Measurements from ENCODE around the gene TSACC.
"Not testable (repeated sequence)": the region's sequence is repeated elsewhere in the genome, so short reads cannot be mapped to it uniquely, and the experiment has no call there.

The TSACC gene

DNA sequence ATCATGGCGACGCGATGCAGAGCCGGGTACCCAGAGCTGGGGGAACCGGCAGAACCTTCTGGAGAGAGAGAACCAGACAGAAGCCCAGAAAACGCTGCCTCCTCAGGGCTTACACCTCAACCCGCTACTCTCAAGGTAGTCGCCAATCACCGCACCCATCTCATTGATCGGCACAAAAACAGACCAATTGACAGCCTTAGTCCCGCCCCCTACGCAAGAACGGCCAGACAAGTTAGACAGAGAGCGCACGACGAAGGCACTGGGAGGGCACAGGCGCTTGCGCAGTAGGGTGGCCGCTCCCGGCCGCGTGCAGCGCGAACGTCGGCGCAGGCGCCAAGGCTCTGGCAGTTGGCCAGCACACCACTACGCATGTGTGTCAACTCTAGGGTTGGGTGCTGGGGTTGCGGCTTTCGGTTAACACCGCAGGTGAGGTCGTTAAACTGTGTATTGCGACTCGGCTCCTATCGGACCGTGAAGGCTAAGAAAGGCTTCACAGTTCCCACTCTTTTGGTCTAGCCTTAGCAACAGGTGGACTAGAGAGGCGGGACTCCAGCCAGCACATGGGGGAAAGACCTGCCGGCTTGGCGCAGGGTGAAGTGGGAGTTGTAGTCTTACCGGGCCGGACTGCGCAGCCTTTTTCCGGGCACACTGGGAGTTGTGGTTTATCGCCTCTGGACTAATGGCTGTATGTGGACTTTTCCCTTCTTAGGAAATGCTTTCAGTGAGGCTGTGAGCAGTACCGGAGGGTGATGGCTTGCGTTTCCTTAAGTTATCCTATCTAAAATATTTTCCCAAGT is at the start of gene TSACC, which contains the start of gene CCT3:
Gene TSACC (plus strand): TSS at position 347 of the 797 bp plus-strand sequence. CDS start 1,232 bp downstream, outside the sequence.
Gene CCT3 (minus strand): TSS at position 113 of the 797 bp plus-strand sequence. CDS start 108 bp downstream, at position 5.
- DNase-seq (ENCODE audit: insufficient read length, low spot score): peak; percentile 96
- FAIRE-seq: peak; percentile 88

GRCh38 chr1:156289857-156290256 is 48.5 kb upstream of the TSACC start:
- no peak for FAIRE-seq

GRCh38 chr1:156291226-156292061 is 46.9 kb upstream of the TSACC start:
- FAIRE-seq (no peak), DNase-seq (ENCODE audit: insufficient read length, low spot score) (no peak)

More at GRCh38 chr1:156289857-156290256, 48.5 kb upstream of the TSACC start:
- no peak for DNase-seq (ENCODE audit: insufficient read length, low spot score)

DNA sequence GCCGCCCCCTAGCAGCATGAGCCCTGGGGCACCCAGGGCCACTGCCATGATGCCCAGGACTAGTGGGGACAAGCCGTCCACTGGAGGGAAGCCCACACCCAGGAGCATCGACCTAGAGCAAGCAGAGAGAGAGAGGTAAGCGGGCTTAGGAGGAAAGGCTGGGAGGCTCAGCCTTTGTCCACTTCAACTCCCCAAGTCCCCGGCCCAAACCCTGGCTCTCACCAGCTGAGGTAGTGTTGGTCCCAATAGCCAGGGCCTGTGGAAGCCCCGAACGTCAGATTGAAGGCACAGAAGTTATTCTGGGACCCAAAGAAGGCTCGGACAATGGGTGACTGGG is 45.3 kb upstream of the TSACC start:
- FAIRE-seq (no peak), DNase-seq (ENCODE audit: insufficient read length, low spot score) (no peak)

- no peak for DNase-seq (ENCODE audit: insufficient read length, low spot score)
- no peak for FAIRE-seq
Observed at GRCh38 chr1:156293895-156294294, 44.4 kb upstream of the TSACC start.

DNA sequence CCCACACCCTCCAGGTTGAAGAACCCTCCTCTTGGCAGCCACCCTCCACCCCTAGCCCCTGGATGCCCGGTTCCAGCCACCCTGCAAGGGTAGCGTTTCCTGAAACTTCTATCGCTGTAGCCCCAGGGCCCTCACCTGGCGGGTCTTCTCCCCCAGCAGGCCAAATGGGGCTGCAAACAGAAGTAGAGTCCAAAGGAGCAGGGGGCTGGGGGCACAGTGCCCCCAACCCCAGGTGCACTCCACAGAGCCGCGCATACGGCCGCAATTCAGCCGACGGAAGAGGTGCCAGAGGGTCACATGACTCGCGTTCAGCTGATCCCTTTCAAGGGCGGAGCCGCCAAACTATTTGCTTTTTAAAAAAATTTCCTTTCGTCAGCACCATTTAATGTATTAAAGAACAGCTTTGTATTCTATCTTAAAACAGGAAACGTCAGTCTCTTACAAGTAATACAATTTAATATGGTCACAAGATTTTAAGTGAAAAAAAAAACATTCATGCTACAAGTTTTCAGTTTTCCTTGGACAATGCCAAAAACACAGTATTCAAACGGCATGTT is 42.9 kb upstream of the TSACC start, which contains the start of gene GLMP:
Gene GLMP (minus strand): TSS at position 289 of the 557 bp plus-strand sequence. CDS start 34 bp downstream, at position 255.
- FAIRE-seq: no peak
- DNase-seq (ENCODE audit: insufficient read length, low spot score): no peak

GRCh38 chr1:156298852-156299357 is 39.4 kb upstream of the TSACC start, which contains the start of gene VHLL:
TSS of gene VHLL (minus strand) at chr1:156299307. CDS start at chr1:156299189, 118 bp downstream.
- no peak for FAIRE-seq

GRCh38 chr1:156303241-156303640 is 35.1 kb upstream of the TSACC start:
- DNase-seq (ENCODE audit: insufficient read length, low spot score): no peak
- no peak for FAIRE-seq

More at GRCh38 chr1:156298852-156299357, 39.4 kb upstream of the TSACC start, which contains the start of gene VHLL:
- no peak for DNase-seq (ENCODE audit: insufficient read length, low spot score)

- DNase-seq (ENCODE audit: insufficient read length, low spot score) (no peak), FAIRE-seq (no peak)
Observed at GRCh38 chr1:156305215-156305614, 33.1 kb upstream of the TSACC start.

GRCh38 chr1:156308078-156308477 is 30.2 kb upstream of the TSACC start:
- no peak for DNase-seq (ENCODE audit: insufficient read length, low spot score)
- FAIRE-seq: no peak

- no peak for DNase-seq (ENCODE audit: insufficient read length, low spot score)
- no peak for FAIRE-seq
Observed at GRCh38 chr1:156310962-156311361, 27.4 kb upstream of the TSACC start.

DNA sequence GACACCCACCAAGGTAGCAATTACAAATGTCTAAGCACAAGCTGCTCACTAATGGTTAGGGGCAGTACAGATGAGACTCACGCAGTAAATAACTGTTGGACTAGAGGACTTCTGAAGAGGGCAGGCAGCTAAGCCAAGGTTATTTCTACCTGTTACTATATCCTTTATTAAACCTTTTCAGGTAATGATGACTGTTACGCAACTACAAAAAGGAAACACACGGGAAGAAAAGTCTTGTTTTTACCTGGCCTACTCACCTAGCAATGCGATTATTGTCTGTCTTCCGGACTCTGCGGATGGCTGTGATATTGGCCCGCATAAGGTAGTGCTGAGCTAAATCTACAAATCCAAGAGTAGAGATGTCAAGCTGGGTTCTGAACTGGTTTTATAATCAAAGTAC is 21.4 kb upstream of the TSACC start:
- no peak for DNase-seq (ENCODE audit: insufficient read length, low spot score)
- no peak for FAIRE-seq

DNA sequence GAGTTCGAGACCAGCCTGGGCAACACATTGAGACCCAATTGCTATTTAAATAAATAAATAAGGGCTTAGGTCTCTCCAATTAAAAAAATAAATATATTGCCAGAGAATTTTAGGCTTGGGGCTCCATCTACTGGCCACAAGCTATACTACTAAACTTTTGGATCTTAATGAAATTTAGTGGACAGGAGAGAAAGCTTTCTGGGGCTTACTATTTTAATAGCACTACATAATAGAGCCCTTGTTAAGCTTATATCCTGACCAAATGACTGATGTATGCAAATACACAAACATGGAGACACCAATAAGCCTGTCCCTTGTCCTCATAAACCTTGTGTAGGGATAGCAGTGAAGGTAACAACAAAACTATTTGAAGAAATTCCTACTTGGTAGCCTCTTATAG is 18.7 kb upstream of the TSACC start:
- no peak for DNase-seq (ENCODE audit: insufficient read length, low spot score)
- FAIRE-seq: no peak

DNA sequence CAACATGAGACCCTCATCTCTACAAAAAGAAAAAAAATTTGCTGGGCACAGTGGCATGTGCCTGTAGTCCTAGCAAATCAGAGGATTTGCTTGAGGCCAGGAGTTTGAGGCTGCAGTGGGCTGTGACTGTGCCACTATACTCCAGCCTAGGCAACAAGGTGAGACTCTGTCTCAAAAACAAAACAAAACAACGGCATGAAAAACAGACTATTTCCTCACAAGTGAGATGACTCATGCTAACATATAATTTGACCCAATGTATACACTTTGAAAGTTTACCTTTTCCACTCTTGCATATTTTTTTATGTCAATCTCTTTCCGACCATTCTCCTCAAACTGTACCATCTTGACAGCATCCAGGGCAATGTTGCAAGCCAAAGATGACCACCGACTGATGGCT is 17.8 kb upstream of the TSACC start:
- no peak for FAIRE-seq
- DNase-seq (ENCODE audit: insufficient read length, low spot score): no peak

DNA sequence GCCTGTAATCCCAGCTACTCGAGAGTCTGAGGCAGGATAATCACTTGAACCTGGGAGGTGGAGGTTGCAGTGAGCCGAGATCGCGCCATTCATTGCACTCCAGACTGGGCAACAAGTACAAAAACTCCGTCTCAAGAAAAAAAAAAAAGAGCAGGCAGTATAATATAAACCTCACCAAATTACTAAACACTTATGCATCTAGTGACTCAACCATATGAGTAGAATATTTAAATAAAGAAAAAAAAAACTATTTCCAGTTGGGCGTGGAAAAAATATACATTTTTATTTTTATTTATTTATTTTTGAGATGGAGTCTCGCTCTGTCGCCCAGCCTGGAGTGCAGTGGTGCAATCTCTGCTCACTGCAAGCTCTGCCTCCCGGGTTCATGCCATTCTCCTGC is 15.1 kb upstream of the TSACC start:
- FAIRE-seq; DNase-seq (ENCODE audit: insufficient read length, low spot score): not testable (repeated sequence)

DNA sequence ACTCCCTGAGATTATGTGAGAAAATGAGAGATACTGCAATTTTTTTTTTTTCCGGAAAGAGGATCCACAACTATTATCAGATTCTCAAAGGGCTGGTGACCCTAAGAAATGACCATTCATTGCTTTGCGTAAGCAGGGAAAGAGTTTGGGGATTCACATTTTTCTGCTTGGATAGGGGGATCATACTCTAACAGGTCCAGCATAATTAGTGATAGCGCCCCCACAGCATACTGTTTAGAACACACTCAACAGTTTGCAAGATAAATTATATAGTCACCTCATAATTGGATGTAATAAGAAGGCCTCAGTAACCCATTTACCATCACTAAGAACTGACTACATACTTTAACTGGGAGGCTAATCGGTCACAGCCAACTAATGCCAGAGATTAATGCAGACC is 2.1 kb upstream of the TSACC start:
- DNase-seq (ENCODE audit: insufficient read length, low spot score): no peak
- FAIRE-seq: no peak

GRCh38 chr1:156337052-156337887 is 1.1 kb upstream of the TSACC start:
- FAIRE-seq (no peak), DNase-seq (ENCODE audit: insufficient read length, low spot score) (no peak)

DNA sequence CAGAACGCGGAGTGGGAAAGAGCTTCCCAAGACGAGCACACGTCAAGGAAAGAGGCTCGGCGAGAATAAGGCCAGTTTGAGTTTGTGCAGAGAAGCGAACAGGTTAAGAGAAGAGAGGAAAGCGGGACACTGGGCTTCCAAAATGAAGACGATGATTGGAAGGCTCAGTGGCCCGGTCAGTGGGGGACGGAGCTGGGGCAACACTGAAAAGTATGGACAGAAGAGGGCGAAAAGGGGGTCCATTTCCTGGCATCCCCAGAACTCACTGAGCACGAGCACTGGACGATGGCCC is 492 bp upstream of the TSACC start:
- DNase-seq (ENCODE audit: insufficient read length, low spot score): no peak

GRCh38 chr1:156342166-156342955 is 4.0 kb downstream of the TSACC start:
- FAIRE-seq: no peak

More for the DNA sequence above, 492 bp upstream of the TSACC start:
- no peak for FAIRE-seq

More at GRCh38 chr1:156342166-156342955, 4.0 kb downstream of the TSACC start:
- no peak for DNase-seq (ENCODE audit: insufficient read length, low spot score)
